Left ventricle myocardium superior (tissue), 1 donor: ENCODE data around the gene CCDC106. TPM values are rescaled to one million over a fixed set of nuclear protein-coding genes. Genes with fewer than 3 reads are reported as not detected.

Experiments
- ATAC-seq: fragments of 200-7000 bp; cut with Tn5 transposase; one replicate; pipeline ENCODE4 v1.9.1; 2020; ENCODE audit warnings: mild to moderate bottlenecking, moderate library complexity
- DNase-seq: peaks from one replicate; pipeline ENCODE4 v3.0.0-alpha.2; 2020
- intact Hi-C: fragments of 100-400 bp; cut with micrococcal nuclease; formaldehyde crosslinking; loops from one replicate; pipeline ENCODE4 v1.11.0; 2022
- total RNA-seq: library from RNA; stranded (reverse); fragmentation: NEBNext Ultra II Directional; extraction: Animal tissue kit (Norgen Biotek cat#: 25700); gene quantifications from one replicate; pipeline ENCODE4 v1.2.1, GENCODE V29; 2021
- donor health status: DM: no; HTN: yes; CAD: no; lungs with severe emphysema.

Gene CCDC106
- total RNA-seq, 1 donor from 2014 or later, result 16.8 TPM

DNA sequence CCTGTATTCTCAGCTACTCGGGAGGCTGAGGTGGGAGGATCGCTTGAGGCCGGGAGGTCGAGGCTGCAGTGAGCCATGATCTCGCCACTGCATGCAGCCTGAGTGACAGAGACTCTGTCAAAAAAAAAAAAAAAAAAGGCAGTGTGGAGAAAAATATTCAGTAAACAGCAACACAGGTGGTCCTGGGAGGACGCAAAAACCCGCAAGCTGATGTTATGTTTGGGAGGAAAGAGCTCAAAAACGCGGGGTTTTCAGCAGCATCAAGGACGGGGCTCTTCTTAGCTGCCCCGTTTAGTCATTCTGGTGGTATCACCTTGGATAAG is 23.0 kb upstream of the CCDC106 start:
- intact Hi-C loops, result no loop called here
- ATAC-seq, result no peak

DNA sequence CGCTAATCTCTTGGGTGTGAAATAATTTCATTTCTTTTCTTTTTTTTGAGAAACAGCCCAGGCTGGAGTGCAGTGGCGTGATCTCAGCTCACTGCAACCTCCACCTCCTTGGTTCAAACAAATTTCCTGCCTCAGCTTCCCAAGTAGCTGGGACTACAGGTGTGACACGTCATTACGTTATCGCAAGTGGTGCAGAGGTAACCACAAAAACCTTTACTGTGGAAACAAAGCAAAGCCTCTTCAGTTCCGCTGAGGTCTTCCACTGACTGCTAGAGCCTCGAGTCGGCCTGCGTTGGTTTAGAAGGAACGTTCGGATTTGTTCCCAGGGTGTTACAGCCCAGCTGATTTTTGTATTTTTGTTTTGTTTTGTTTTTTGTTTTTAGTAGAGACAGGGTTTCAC is 21.7 kb upstream of the CCDC106 start:
- ATAC-seq (no peak), DNase-seq (no peak)
- intact Hi-C loops, result no loop called here

More for the DNA sequence above, 23.0 kb upstream of the CCDC106 start:
- DNase-seq, result no peak

DNA sequence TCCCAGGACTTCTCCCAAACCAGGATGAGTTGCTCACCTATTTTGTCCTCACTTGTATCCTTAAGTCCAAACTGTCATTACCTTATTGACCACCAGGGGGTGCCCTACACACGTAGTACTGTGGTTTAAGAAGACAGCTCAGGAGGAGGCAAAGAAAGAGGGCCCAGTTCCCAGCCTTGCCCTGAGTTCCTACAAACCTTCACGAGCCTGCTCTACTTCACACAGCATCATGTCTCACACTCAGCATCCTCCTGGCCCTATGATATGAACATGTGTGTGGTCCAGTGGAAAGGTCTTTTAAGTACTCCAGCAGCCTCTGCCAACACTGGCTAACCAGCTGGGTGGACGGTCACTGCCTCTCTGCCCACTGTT is 15.6 kb upstream of the CCDC106 start:
- intact Hi-C loops, result no loop called here
- DNase-seq (peak; percentile 38), ATAC-seq (peak; percentile 62)

DNA sequence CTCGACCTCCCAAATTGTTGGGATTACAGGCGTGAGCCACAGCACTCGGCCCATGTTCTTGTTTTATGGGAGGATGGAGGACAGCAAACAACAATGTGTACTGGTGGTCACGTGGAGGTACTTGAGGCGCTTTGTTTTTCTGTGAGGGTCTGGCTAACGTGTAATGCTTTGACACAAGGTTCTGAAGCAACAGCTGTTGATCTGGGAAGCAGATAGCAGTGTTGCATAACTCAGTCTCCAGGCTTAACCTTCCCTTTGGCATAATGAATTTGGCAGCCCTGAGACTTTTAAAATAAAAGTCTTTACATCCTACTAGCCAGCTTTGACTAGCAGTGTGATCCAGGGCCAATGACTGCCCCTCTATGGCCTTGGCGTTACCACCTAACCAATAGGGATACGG is 14.2 kb upstream of the CCDC106 start:
- DNase-seq (no peak), ATAC-seq (no peak)
- intact Hi-C loops, result no loop called here

DNA sequence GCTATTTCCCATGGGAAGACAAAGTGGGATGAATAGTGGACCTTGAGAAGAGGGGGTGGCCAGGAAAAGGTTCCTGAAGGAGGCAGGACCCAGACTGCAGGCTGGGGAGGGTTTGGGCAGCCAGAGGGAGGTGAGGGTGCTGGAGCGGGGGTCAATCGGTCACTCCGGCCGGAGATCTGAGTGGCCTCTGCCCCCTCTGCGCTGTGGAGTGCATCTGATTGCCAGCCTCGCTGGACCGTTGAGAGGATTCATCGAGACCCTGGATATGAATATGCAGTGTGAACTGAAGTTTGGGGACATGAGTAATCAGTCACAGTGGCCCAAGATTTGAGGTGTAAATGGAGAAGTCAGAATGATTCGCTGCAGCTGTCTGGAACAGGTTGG is 12.7 kb upstream of the CCDC106 start:
- intact Hi-C loops, result no loop called here
- no peak for ATAC-seq
- DNase-seq, result peak; percentile 29

DNA sequence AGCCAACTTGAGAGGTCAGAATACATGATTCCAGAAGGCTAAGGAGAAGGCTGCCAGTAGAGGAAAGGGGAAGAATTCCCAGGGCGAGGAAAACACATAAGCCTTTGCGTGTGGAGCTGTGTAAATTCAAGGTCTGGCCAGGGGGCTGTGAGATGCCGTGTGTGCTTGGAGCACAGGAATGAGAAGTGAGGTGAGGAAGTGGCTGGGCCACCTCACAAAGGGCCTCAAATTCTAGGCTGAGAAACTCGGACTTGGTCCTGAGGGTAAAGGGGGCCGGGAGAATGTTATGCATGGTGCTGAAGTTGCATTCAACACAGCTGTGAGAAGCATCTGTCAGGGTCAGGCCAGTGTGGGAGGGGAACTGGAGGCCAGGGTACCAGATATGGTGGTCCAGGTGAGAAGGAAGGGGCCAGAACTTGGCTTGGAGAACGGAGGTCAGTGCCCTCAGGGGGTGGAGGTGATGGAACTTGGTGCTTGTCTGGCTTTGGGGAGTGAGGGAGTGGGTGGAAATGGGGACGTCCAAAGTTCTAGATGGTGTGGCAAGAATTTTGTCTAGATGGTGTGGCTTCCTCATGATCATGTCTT is 12.1 kb upstream of the CCDC106 start:
- ATAC-seq, result no peak
- intact Hi-C loops, result no loop called here
- peak; percentile 12 for DNase-seq

DNA sequence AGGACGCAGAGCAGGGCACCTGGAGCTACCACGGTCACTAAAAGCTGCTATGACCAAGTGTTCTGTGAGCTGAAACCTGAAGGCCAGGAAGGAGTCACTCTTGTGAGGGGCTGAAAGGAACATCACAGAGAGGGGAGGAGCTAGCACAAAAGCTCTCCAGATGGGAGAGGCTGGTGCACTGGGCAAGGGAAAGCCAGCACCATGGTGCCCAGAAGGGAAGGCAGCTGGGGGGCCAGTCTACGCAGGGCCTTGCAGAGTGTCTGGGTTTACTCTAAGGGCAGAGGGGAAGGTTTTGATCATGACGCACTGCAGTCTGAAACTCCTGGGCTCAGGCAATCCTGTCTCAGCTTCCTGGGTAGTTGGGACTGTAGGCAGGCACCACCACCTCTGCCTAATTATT is 11.3 kb upstream of the CCDC106 start:
- DNase-seq (peak; percentile 20), ATAC-seq (no peak)
- intact Hi-C loops, result no loop called here

DNA sequence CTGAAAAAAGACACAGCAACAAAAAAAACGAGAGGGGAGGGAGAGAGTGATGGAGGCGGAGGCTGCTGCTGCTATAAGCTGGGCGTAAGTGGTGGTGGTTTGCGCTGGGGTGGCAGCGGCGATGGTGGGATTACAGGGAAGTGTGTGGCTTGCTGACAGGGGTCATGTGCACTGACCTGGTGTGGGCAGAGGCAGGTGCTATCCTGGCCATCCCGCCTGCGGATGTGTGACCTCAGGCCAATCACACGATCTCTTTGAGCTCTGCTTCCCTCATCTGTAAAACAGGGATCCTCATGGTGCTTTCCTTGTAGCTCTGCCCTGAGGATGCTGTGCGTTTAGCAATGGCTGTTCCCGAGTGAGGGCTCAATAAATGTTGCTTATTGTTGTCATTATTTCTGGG is 10.5 kb upstream of the CCDC106 start:
- intact Hi-C loops, result no loop called here
- DNase-seq, result peak; percentile 30
- ATAC-seq, result no peak

DNA sequence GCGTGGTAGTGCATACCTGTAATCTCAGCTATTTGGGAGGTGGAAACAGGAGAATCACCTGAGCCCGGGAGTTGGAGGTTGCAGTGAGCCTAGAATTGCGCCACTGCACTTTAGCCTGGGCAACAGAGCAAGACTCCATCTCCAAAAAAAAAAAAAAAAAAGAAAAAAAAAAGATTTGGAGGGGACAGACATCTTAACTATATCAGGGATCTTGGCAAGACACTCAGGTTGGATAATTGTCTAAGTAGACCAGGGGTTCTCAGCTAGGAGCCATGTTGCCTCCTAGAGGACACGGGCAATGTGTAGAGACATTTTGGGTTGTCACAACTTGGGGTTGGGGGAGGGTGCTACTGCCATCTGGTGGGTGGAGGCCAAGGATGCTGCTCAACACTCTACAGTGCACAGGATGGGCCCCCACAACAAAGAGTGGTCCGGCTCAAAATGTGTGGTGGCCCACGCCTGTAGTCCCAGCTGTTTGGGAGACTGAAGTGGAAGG is 9.1 kb upstream of the CCDC106 start:
- intact Hi-C loops, result no loop called here
- ATAC-seq (no peak), DNase-seq (peak; percentile 38)

DNA sequence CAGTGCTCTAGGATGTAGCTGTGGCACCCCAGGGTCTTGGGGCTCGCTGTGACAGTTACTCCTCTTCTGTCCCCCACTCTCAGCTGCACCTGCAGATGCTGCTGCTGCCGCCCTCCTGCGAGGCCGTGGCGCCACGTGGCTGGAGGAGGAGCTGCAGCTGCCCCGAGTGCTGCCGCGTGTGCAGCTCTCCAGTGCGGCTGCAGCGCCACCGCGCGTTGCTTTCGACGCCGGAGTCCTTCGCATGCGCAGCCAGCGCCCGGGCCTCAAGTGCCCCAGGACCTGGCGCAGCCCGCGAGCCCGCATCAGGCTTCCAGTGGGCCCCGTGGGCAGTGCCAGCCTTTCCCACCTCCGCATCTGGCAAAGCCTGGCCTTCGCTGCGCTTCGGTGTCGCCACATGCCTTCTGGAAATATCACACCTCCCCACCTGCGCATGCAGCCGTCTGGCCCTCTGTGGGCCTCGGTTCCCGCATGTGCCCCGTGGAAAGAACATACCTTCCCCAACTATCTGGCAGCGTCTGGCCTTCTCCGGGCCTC is 7.9 kb upstream of the CCDC106 start:
- DNase-seq (peak; percentile 83), ATAC-seq (peak; percentile 23)
- intact Hi-C loops, result no loop called here

DNA sequence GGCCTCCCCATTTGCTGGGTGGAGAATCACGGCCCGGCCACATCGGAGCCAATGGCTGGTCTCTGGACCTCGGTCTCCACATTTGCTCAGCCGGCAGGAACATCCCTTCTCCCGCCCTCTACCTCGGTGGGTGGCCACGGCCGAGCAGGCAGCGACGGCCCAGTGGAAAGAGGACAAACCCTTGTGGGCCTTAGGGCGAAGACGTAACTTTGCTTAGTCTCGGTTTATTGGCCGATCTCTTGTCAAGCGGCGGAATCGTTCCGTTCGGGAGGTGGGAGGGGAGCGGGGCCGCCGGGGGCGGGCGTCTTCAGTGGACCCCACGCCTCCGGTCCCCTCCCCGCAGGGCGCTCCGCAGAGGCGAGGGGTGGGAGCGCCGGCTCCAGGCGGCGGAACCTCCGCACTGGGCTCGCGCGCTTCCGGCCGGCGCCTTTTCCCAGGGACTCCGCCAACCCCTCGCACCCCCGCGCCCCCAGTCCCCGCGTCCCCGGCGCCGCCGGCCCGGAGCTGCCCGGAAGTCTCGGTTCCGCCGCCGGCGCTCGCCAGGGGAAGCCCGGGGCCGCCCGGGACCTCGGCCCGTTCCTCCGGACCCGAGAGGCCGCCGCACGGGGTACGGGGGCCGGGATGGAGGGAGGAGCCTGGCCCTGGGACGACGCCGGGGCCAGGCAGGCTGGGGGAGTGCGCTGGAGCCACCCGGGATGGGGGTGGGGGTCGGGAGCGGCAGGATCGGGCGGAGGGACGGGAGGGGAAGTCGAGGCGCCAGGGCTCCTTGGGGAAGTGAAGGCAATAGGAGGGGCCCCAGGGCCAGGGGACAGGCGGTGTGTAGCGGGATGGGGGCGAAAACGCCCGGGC is 7.2 kb upstream of the CCDC106 start, which contains the start of gene ZNF580:
ZNF580 (plus strand) TSS at position 426 of the 849 bp plus-strand sequence. CDS start 1,507 bp downstream, outside the sequence.
- intact Hi-C loops, result no loop called here
- peak; percentile 73 for ATAC-seq
- DNase-seq, result peak; percentile 84

DNA sequence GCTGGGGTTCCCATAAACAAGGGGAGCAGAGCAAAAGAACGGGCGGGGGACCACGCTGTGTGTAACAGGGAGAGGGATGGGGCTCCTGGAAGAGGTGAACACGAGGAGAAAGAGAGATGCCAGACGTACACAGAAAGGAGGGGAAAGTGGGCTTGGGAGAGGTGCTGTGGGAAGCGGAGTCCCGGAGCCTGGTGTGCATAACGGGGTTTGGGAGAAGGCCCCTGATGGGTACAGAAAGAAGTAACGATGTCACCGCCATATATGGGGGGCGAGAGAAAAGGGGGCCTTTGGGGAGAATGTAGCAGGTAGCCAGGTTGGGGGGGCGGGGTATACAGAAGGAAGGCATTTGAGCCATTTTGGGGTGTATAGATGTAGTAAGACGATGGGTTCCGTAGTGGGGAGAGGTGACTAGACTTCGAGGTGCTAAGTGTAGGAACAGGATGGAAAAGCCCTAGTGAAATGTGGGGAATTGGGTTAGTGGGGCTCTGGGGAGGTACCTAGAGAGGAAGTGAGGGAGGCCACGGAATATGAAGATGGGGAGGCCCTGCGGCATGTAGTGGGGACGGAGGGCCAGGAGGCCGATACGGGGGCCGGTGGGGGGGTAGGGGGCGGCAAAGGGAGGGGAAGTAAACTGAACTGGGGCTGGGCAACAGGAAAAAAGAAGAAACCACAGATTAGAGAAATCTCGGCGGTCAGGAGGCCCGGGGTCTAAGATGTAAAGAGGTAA is 6.4 kb upstream of the CCDC106 start:
- ATAC-seq (peak; percentile 0), DNase-seq (peak; percentile 11)
- intact Hi-C loops, result no loop called here

DNA sequence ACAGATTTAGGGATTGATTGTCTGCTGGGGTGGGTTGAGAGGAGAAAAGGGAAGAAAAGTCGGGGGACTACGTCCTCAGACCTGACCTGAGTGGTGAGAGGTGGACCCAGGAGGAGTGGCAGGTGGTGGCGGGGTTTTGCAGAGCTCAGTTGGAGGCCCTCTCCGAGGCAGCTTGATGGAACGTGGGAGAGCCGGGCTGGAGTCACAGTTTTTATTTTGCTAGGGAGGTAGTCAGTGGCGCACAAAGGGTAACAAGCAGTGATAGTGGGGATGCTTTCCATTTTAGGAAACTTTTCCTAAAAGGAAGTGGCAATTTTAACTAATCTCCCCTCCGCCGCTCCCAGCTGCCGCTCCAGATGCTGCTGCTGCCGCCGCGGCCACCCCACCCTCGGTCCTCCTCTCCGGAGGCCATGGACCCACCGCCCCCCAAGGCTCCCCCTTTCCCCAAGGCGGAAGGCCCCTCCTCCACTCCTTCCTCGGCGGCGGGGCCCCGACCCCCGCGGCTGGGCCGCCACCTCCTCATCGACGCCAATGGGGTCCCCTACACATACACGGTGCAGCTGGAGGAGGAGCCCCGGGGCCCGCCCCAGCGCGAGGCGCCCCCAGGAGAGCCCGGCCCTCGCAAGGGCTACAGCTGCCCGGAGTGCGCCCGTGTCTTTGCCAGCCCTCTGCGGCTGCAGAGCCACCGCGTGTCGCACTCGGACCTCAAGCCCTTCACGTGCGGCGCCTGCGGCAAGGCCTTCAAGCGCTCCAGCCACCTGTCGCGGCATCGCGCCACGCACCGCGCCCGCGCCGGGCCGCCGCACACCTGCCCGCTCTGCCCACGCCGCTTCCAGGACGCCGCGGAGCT is 5.6 kb upstream of the CCDC106 start:
- intact Hi-C loops, result no loop called here
- ATAC-seq (peak; percentile 2), DNase-seq (peak; percentile 52)

DNA sequence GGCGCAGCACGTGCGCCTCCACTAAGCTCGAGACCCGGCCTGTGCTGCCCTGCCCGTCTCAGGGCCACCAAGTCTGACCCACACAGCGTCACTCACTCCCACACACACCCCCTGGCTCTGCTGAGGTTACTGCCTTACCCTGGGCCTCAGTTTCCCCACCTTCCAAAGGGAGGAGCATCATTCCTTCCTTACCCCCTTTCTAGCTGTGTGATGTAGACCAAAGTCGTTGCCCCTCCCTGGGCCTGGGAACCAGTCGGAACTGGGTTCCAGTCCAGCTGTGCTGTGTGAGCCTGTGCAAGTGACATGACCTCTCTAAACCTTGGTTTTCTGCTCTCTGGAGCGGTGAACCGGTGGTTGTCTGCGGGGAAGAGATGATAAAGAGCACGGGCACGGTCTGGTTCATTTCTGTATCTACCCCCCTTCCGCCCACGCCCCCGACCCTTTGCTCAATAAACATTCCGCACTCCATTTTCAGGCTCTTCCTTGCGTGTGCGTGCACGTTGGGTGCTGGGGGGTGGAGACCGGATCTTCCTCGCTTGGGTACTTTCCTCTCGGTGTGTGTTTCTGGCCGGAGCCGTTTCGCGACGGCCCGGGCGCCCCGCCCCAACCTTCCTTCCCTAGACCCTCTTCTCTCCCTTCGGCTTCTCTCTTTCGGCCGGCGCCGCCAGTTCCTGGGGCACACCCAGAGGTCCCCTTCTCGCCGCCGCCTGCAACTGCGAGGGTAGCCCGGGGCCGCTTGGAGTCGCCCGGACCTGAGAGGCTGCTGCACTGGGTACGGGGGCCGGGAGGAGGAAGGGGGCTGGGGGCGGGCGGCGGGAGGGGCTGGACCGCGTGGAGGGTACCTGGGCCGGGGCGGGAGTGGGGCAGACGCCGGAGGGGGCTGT is 4.8 kb upstream of the CCDC106 start, which contains the start of gene ZNF581:
ZNF581 (plus strand) TSS at position 647 of the 884 bp plus-strand sequence. CDS start 923 bp downstream, outside the sequence.
- DNase-seq, result peak; percentile 82
- peak; percentile 46 for ATAC-seq
- intact Hi-C loops, result no loop called here

DNA sequence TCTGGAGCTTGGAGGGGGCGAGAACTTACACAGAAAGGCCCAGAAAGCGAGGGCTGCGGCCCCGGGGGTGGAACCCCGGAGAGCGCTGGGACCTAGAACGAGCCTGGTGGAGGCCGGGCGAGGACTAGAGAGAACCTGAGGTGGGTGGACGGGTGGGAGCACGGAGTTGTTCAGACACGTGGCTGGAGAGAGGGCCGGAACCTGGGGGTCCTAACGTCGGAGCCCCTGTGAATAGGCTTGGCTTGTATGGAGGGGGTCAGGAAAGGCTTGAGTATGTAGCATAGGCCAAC is 4.2 kb upstream of the CCDC106 start:
- intact Hi-C loops, result no loop called here
- ATAC-seq, result no peak
- no peak for DNase-seq

DNA sequence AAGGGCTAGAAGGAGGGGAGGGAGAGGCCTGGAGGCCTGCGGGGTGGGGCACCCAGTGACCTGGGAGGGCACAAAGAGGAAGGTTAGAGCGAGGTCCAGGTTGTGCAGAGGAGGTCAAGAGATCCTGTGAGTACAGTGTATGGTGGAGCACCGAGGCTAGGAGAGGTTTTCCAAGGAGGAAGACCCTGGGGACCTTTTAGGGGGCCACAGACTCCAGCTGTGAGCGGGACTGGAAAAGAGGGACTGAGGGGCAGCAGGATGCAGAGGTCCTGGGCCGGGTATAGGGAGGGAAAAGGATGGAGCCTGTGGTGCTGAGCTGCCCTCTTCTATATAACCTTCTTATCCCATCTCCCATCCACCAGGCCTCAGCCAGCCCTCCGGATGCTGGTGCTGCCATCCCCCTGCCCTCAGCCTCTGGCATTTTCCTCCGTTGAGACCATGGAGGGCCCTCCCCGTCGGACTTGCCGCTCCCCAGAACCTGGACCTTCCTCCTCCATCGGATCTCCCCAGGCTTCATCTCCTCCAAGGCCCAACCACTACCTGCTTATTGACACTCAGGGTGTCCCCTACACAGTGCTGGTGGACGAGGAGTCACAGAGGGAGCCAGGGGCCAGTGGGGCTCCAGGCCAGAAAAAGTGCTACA is 3.7 kb upstream of the CCDC106 start:
- intact Hi-C loops, result no loop called here
- DNase-seq, result peak; percentile 25
- ATAC-seq, result no peak

DNA sequence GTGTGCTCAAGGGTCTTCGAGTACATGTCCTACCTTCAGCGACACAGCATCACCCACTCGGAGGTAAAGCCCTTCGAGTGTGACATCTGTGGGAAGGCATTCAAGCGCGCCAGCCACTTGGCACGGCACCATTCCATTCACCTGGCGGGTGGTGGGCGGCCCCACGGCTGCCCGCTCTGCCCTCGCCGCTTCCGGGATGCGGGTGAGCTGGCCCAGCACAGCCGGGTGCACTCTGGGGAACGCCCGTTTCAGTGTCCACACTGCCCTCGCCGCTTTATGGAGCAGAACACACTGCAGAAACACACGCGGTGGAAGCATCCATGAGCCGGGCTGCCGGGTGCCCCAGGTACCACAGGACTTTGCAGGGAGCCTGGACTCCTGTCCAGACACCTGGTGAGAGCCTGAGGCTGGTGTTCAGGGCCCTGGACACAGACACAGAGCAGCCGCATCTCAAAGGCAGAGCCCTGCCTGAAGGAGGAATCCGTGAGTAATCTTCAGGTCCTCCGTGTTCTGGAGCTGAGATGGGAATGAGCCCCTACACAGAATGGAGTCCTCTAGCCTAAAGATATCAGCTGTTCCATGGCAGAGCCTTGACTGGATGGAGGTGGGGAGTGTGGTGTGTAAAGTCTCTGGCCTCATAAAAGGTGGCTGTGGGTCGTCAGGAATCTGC is 3.0 kb upstream of the CCDC106 start:
- intact Hi-C loops, result no loop called here
- DNase-seq, result no peak
- ATAC-seq, result no peak
